IMR-90 (cell line): ENCODE measurements around the gene SNX3. TPM values are rescaled to one million over a fixed set of nuclear protein-coding genes. Genes with fewer than 3 reads are reported as not detected.

Experiments
- ATAC-seq: fragments of 200-7000 bp; cut with Tn5 transposase; 2 replicates; pipeline ENCODE4 v1.9.1; 2020; ENCODE audit warnings: low read depth, mild to moderate bottlenecking, moderate library complexity
- BruUV-seq: library from RNA; stranded (reverse); fragments of 400-500 nt; replicated peaks from 2 replicates; lab custom pipeline; 2021; lab: Mats Ljungman, UMichigan
- CTCF ChIA-PET: fragments of 300-600 bp; formaldehyde crosslinking; extraction: SDS; loops from one replicate; lab custom pipeline; 2021; ENCODE audit warnings: antibody characterized with exemption; lab: Yijun Ruan, JAX
- POLR2A ChIA-PET: fragments of 300-600 bp; sonication (Branson Sonifier 250); formaldehyde crosslinking; loops from one replicate; lab custom pipeline; 2022; ENCODE audit warnings: antibody characterized with exemption; ENCODE audit not compliant: unreplicated experiment; lab: Charles Lee
- DNase-seq: peaks from one replicate; pipeline ENCODE4 v3.0.0; 2013
- H2AFZ ChIP-seq: replicated peaks from 2 replicates; pipeline ENCODE3; 2013; ENCODE audit warnings: low read length, mild to moderate bottlenecking; ENCODE audit not compliant: poor library complexity
- H2AK5ac ChIP-seq: 2 replicates; pipeline ENCODE4 v1.6.1; 2013; ENCODE audit warnings: low read depth, low read length, inconsistent platforms
- H2AK9ac ChIP-seq: replicated peaks from 2 replicates; pipeline ENCODE3; 2013; ENCODE audit warnings: mild to moderate bottlenecking, low read depth, low read length, moderate library complexity; ENCODE audit not compliant: poor library complexity
- H2BK120ac ChIP-seq: 2 replicates; pipeline ENCODE4 v1.6.1; 2013; ENCODE audit warnings: low read depth, low read length, inconsistent platforms
- H2BK15ac ChIP-seq: 3 replicates; pipeline ENCODE4 v1.6.1; 2013; ENCODE audit warnings: low read depth, low read length, inconsistent platforms
- H2BK20ac ChIP-seq: 2 replicates; pipeline ENCODE4 v1.6.1; 2013; ENCODE audit warnings: low read depth, mild to moderate bottlenecking, inconsistent platforms, low read length, moderate library complexity
- H2BK5ac ChIP-seq: 2 replicates; pipeline ENCODE4 v1.6.1; 2013; ENCODE audit warnings: mild to moderate bottlenecking, low read depth, low read length, inconsistent platforms; ENCODE audit not compliant: poor library complexity, severe bottlenecking
- H3K14ac ChIP-seq: replicated peaks from 2 replicates; pipeline ENCODE4 v1.6.1; 2013; ENCODE audit warnings: low read depth, low read length, inconsistent platforms
- H3K18ac ChIP-seq: 2 replicates; pipeline ENCODE4 v1.6.1; 2013; ENCODE audit warnings: low read depth, low read length, control low read depth
- H3K23ac ChIP-seq: 2 replicates; pipeline ENCODE4 v1.6.1; 2013; ENCODE audit warnings: low read depth, low read length, inconsistent platforms
- H3K27ac ChIP-seq: 2 replicates; pipeline ENCODE4 v1.5.1; 2013; ENCODE audit warnings: mild to moderate bottlenecking, control low read depth, low read length; ENCODE audit not compliant: insufficient read depth
- H3K27me3 ChIP-seq: 2 replicates; pipeline ENCODE4 v1.6.1; 2013; ENCODE audit warnings: low read length; ENCODE audit not compliant: control insufficient read depth, insufficient read depth
- H3K36me3 ChIP-seq: 2 replicates; pipeline ENCODE4 v1.6.1; 2013; ENCODE audit warnings: low read length, mixed read lengths; ENCODE audit not compliant: control insufficient read depth, insufficient read depth
- H3K4ac ChIP-seq: 2 replicates; pipeline ENCODE4 v1.6.1; 2013; ENCODE audit warnings: low read depth, low read length, inconsistent platforms
- H3K4me1 ChIP-seq: 2 replicates; pipeline ENCODE4 v1.6.1; 2013; ENCODE audit warnings: low read length, mixed read lengths; ENCODE audit not compliant: control insufficient read depth, insufficient read depth
- H3K4me2 ChIP-seq: 2 replicates; pipeline ENCODE4 v1.6.1; 2013; ENCODE audit warnings: low read depth, mild to moderate bottlenecking, control low read depth, low read length, moderate library complexity
- H3K4me3 ChIP-seq: 2 replicates; pipeline ENCODE4 v1.5.1; 2013; ENCODE audit warnings: low read depth, mild to moderate bottlenecking, control low read depth, low read length, moderate library complexity; ENCODE audit not compliant: insufficient read depth
- H3K56ac ChIP-seq: 2 replicates; pipeline ENCODE4 v1.6.1; 2013; ENCODE audit warnings: low read length, inconsistent platforms; ENCODE audit not compliant: insufficient read depth; ENCODE audit errors: extremely low read depth
- H3K79me1 ChIP-seq, 2 experiments: 2 replicates each; pipeline ENCODE4 v1.6.1; 2013; ENCODE audit warnings: low read length in 2 of 2, inconsistent platforms in 1 of 2, low read depth in 1 of 2
- H3K9ac ChIP-seq: 2 replicates; pipeline ENCODE4 v1.6.1; 2013; ENCODE audit warnings: low read depth, low read length, control low read depth
- H3K9me1 ChIP-seq: 2 replicates; pipeline ENCODE4 v1.6.1; 2013; ENCODE audit warnings: low read length, inconsistent platforms; ENCODE audit not compliant: insufficient read depth
- H3K9me3 ChIP-seq: 2 replicates; pipeline ENCODE4 v1.6.1; 2013; ENCODE audit warnings: low read length; ENCODE audit not compliant: control insufficient read depth, insufficient read depth
- H4K20me1 ChIP-seq: 2 replicates; pipeline ENCODE4 v1.6.1; 2013; ENCODE audit warnings: low read length, inconsistent platforms; ENCODE audit not compliant: insufficient read depth
- H4K5ac ChIP-seq: 2 replicates; pipeline ENCODE4 v1.6.1; 2013; ENCODE audit warnings: mild to moderate bottlenecking, low read depth, low read length, control low read depth
- H4K8ac ChIP-seq, 2 experiments: 2 replicates each; pipeline ENCODE4 v1.6.1; 2013; ENCODE audit warnings: low read depth in 2 of 2, low read length in 2 of 2, control low read depth in 1 of 2, inconsistent platforms in 1 of 2
- H4K91ac ChIP-seq: 2 replicates; pipeline ENCODE4 v1.6.1; 2013; ENCODE audit warnings: low read depth, low read length, inconsistent platforms; ENCODE audit not compliant: insufficient read depth
- BHLHE40 ChIP-seq: fragments of 150-350 bp; IDR thresholded peaks from 2 replicates; pipeline ENCODE4 v1.6.1; 2016; ENCODE audit warnings: mild to moderate bottlenecking, low read depth, low read length
- CEBPB ChIP-seq: IDR thresholded peaks from 2 replicates; pipeline ENCODE4 v1.6.1; 2012; ENCODE audit warnings: low read depth, low read length, improper control_type of control experiment
- CHD1 ChIP-seq: IDR thresholded peaks from 2 replicates; pipeline ENCODE4 v1.6.1; 2012; ENCODE audit warnings: low read depth, low read length, improper control_type of control experiment
- CTCF ChIP-seq: conservative IDR thresholded peaks from 2 replicates; pipeline ENCODE4 v1.5.1; 2012; ENCODE audit warnings: mild to moderate bottlenecking, low read depth, low read length, improper control_type of control experiment
- ELK1 ChIP-seq: fragments of 150-350 bp; IDR thresholded peaks from 2 replicates; pipeline ENCODE4 v1.6.1; 2016; ENCODE audit warnings: low read depth, mild to moderate bottlenecking, low read length, moderate library complexity, borderline replicate concordance
- FOS ChIP-seq: fragments of 150-350 bp; IDR thresholded peaks from 2 replicates; pipeline ENCODE4 v1.6.1; 2016; ENCODE audit warnings: low read depth, low read length
- MAFK ChIP-seq: IDR thresholded peaks from 2 replicates; pipeline ENCODE4 v1.6.1; 2012; ENCODE audit warnings: low read depth, low read length, improper control_type of control experiment
- MAZ ChIP-seq: IDR thresholded peaks from 2 replicates; pipeline ENCODE4 v1.6.1; 2012; ENCODE audit warnings: low read depth, mild to moderate bottlenecking, low read length, improper control_type of control experiment, moderate library complexity, borderline replicate concordance
- MXI1 ChIP-seq: IDR thresholded peaks from 2 replicates; pipeline ENCODE4 v1.6.1; 2012; ENCODE audit warnings: low read depth, mild to moderate bottlenecking, low read length, moderate library complexity, borderline replicate concordance
- NFE2L2 ChIP-seq: fragments of 150-350 bp; IDR thresholded peaks from 2 replicates; pipeline ENCODE4 v1.6.1; 2016; ENCODE audit warnings: low read depth, mild to moderate bottlenecking, low read length
- POLR2A ChIP-seq: IDR thresholded peaks from 2 replicates; pipeline ENCODE4 v1.6.1; 2012; ENCODE audit warnings: mild to moderate bottlenecking, low read depth, low read length
- RAD21 ChIP-seq: IDR thresholded peaks from 2 replicates; pipeline ENCODE4 v1.6.1; 2012; ENCODE audit warnings: low read length, improper control_type of control experiment
- RCOR1 ChIP-seq: IDR thresholded peaks from 2 replicates; pipeline ENCODE4 v1.6.1; 2012; ENCODE audit warnings: mild to moderate bottlenecking, low read length, improper control_type of control experiment; ENCODE audit not compliant: insufficient replicate concordance
- RFX5 ChIP-seq: IDR thresholded peaks from 2 replicates; pipeline ENCODE4 v1.8.0; 2012; ENCODE audit warnings: low read depth, mild to moderate bottlenecking, low read length, moderate library complexity
- SMC3 ChIP-seq: fragments of 150-350 bp; IDR thresholded peaks from 2 replicates; pipeline ENCODE4 v1.6.1; 2016; ENCODE audit warnings: low read depth, mild to moderate bottlenecking, antibody characterized with exemption, low read length, moderate library complexity
- USF2 ChIP-seq: fragments of 150-350 bp; IDR thresholded peaks from 2 replicates; pipeline ENCODE4 v1.6.1; 2017; ENCODE audit warnings: mild to moderate bottlenecking, antibody characterized with exemption, low read length, low read depth
- WGBS, 2 experiments: methylation state at CpG; one replicate each; pipeline versions ENCODE4 v1.1.5 to v1.1.7; 2013; ENCODE audit warnings: missing lambda C conversion rate in 2 of 2; ENCODE audit not compliant: insufficient read length in 1 of 2; ENCODE audit errors: extremely low coverage in 2 of 2; 5-methylcytosine and 5-hydroxymethylcytosine counted together
- dilution Hi-C: fragments of 300-500 bp; cut with HindIII; formaldehyde crosslinking; loops from one replicate; pipeline ENCODE4 v1.14.3; 2018; ENCODE audit warnings: low sequenced_read_pairs; ENCODE audit not compliant: unreplicated experiment
- in situ Hi-C: fragments of 300-500 bp; cut with MboI; formaldehyde crosslinking; loops from 3 replicates; pipeline ENCODE4 v1.14.3; 2019; ENCODE audit warnings: low sequenced_read_pairs, inconsistent platforms, mixed read lengths
- intact Hi-C: fragments of 100-400 bp; cut with micrococcal nuclease; formaldehyde crosslinking; loops from 2 replicates; pipeline ENCODE4 v1.10.0; 2022
- polyA plus RNA-seq, 3 experiments: library from polyadenylated mRNA; depleted of rRNA; stranded (reverse); fragments of >200 nt; gene quantifications; 2 replicates each; pipeline ENCODE4 v1.2.3, GENCODE V29; 2012; ENCODE audit warnings: low replicate concordance in 1 of 3
- total RNA-seq: library from RNA; depleted of rRNA; stranded (reverse); fragments of >200 nt; gene quantifications from 2 replicates; pipeline ENCODE4 v1.2.3, GENCODE V29; 2012

SNX3 gene
- total and polyA plus RNA-seq, 2 of the 4 experiments (the other 2 are of a cell fraction): 105 to 159 TPM

- Histone ChIP-seq H3K23ac (no peak overlapping the region), H3K36me3 (peaks cover under 1% of the 10 kb centered on the region), H3K27me3 (no peaks in the 10 kb centered on the region), H3K79me1 (peaks cover 33 to 67% of the 10 kb centered on the region in 2 experiments), H4K91ac (no peak overlapping the region), H4K5ac (no peak overlapping the region), H3K4me2 (no peak overlapping the region), H3K9me1 (no peaks in the 10 kb centered on the region; the same call in 1 of the 2 replicates), H2BK20ac (no peak overlapping the region), H3K4ac (no peak overlapping the region), H3K9me3 (no peaks in the 10 kb centered on the region), H4K20me1 (peaks cover 39% of the 10 kb centered on the region), H2BK120ac (no peak overlapping the region), H2AK9ac (no peak overlapping the region), H2BK15ac (no peak overlapping the region), H2AK5ac (no peak overlapping the region), H3K9ac (no peak overlapping the region), H3K56ac (no peak overlapping the region), H3K14ac (no peak overlapping the region), H2AFZ (no peak overlapping the region), H3K27ac (no peak overlapping the region), H3K4me3 (no peak overlapping the region), H3K18ac (no peak overlapping the region), H4K8ac (no peak overlapping the region), H2BK5ac (no peak overlapping the region), H3K4me1 (no peaks in the 10 kb centered on the region)
- ATAC-seq: no peak
- in situ Hi-C loops (no loop called here), dilution Hi-C loops (no loop called here), intact Hi-C loops (no loop called here)
- WGBS, 2 experiments: 100% methylated on average over 1 of the region's 2 CpGs; no CpG with 5 or more reads in 1 of the 2 experiments
- ChIA-PET POLR2A (no interaction called here), CTCF (no interaction called here)
- no peak for DNase-seq
- no TSS peak for BruUV-seq
- no peak for TF ChIP-seq USF2
- TF ChIP-seq MAFK: no peak
- no peak for TF ChIP-seq RAD21
- no peak for TF ChIP-seq CEBPB
- TF ChIP-seq CHD1: no peak
- TF ChIP-seq NFE2L2: no peak
- TF ChIP-seq MXI1: no peak
- TF ChIP-seq ELK1: no peak
- no peak for TF ChIP-seq CTCF
- TF ChIP-seq BHLHE40: no peak
- no peak for TF ChIP-seq POLR2A
- no peak for TF ChIP-seq SMC3
- TF ChIP-seq MAZ: no peak
- no peak for TF ChIP-seq RFX5
- no peak for TF ChIP-seq FOS
- no peak for TF ChIP-seq RCOR1
Observed at GRCh38 chr6:108243836-108244235, 17.0 kb downstream of the SNX3 start.
